ENCODE results near the gene CDC27. TPM values are rescaled to one million over a fixed set of nuclear protein-coding genes. Genes with fewer than 3 reads are reported as not detected.
"Not testable (repeated sequence)": the region's sequence is repeated elsewhere in the genome, so short reads cannot be mapped to it uniquely, and the experiment has no call there.

Gene CDC27
- total RNA-seq, 1 donor, result 130 TPM

- no peak for DNase-seq (ENCODE audit: low read depth)
- H3K4me3 ChIP-seq (ENCODE audit: low read depth, low read length), result no peak overlapping the region
- no peak for TF ChIP-seq CTCF (IDR thresholded peaks at IDR 0.05; ENCODE audit: insufficient read depth, low read depth, low read length)
These were observed 31.5 kb upstream of the CDC27 start for GRCh38 chr17:47220531-47220999.

GRCh38 chr17:47219621-47220475 lies 30.8 kb upstream of the CDC27 start:
- no peak overlapping the region for H3K4me3 ChIP-seq (ENCODE audit: low read depth, low read length)
- DNase-seq (ENCODE audit: low read depth), result no peak
- no peak for TF ChIP-seq CTCF (IDR thresholded peaks at IDR 0.05; ENCODE audit: insufficient read depth, low read depth, low read length)

- H3K4me3 ChIP-seq (ENCODE audit: low read depth, low read length), result no peak overlapping the region
- no peak for TF ChIP-seq CTCF (IDR thresholded peaks at IDR 0.05; ENCODE audit: insufficient read depth, low read depth, low read length)
- no peak for DNase-seq (ENCODE audit: low read depth)
These were observed 29.9 kb upstream of the CDC27 start for GRCh38 chr17:47218896-47219430.

- not testable (repeated sequence) for H3K4me3 ChIP-seq (ENCODE audit: low read depth, low read length); DNase-seq (ENCODE audit: low read depth)
These were observed 28.2 kb upstream of the CDC27 start for GRCh38 chr17:47217279-47217678.

- H3K4me3 ChIP-seq (ENCODE audit: low read depth, low read length); DNase-seq (ENCODE audit: low read depth): not testable (repeated sequence)
These were observed 27.7 kb upstream of the CDC27 start for GRCh38 chr17:47216821-47217220.

- no peak for TF ChIP-seq CTCF (IDR thresholded peaks at IDR 0.05; ENCODE audit: insufficient read depth, low read depth, low read length)
- H3K4me3 ChIP-seq (ENCODE audit: low read depth, low read length), result no peak overlapping the region
- DNase-seq (ENCODE audit: low read depth), result no peak
These were observed 25.8 kb upstream of the CDC27 start for GRCh38 chr17:47214931-47215330.

GRCh38 chr17:47213540-47213939 lies 24.4 kb upstream of the CDC27 start:
- H3K4me3 ChIP-seq (ENCODE audit: low read depth, low read length), result no peak overlapping the region
- no peak for DNase-seq (ENCODE audit: low read depth)
- TF ChIP-seq CTCF (IDR thresholded peaks at IDR 0.05; ENCODE audit: insufficient read depth, low read depth, low read length), result no peak

- no peak for DNase-seq (ENCODE audit: low read depth)
- TF ChIP-seq CTCF (IDR thresholded peaks at IDR 0.05; ENCODE audit: insufficient read depth, low read depth, low read length), result no peak
- no peak overlapping the region for H3K4me3 ChIP-seq (ENCODE audit: low read depth, low read length)
These were observed 23.4 kb upstream of the CDC27 start for GRCh38 chr17:47212458-47212857.
